ENCODE results near the gene TRIM73.
"Not testable (repeated sequence)": the region's sequence is repeated elsewhere in the genome, so short reads cannot be mapped to it uniquely, and the experiment has no call there.

TRIM73 gene

DNA sequence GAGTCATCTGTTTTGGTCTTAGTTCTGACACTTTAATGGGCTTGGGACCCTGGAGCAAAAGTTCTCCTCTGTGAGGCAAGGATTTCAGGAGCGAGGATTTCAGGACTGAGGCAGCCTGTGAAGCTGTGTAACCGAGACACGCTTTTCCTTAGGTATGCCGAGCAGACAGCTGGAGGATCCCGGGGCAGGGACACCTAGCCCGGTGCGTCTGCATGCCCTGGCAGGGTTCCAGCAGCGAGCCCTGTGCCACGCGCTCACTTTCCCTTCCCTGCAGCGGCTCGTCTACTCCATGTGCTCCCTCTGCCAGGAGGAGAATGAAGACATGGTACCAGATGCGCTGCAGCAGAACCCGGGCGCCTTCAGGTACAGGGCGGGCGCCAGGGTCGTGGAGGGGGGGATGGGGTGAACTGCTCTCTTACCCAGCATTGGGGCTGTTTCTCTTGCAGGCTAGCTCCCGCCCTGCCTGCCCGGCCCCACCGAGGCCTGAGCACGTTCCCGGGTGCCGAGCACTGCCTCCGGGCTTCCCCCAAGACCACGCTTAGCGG is 20.5 kb downstream of the TRIM73 start:
- not testable (repeated sequence) for DNase-seq

DNA sequence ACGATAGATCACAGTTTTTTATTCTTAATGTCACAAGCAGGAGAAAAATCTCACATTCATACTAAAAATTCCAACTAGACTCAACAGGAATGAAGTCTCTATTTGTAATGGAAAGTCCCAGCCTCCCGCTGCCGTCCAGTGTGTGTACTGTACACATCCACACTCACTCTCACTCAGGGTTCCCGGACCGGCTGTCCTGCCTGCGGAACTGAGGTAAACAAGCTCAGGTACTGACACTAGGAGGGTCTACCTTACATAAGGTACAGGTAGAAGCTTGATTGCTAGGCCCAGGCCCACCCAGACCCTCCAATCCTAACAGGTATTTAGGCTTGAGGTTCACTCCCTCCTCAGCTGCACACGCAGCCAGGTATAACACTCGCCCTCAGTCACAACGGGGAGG is 21.4 kb downstream of the TRIM73 start:
- DNase-seq = not testable (repeated sequence)

DNA sequence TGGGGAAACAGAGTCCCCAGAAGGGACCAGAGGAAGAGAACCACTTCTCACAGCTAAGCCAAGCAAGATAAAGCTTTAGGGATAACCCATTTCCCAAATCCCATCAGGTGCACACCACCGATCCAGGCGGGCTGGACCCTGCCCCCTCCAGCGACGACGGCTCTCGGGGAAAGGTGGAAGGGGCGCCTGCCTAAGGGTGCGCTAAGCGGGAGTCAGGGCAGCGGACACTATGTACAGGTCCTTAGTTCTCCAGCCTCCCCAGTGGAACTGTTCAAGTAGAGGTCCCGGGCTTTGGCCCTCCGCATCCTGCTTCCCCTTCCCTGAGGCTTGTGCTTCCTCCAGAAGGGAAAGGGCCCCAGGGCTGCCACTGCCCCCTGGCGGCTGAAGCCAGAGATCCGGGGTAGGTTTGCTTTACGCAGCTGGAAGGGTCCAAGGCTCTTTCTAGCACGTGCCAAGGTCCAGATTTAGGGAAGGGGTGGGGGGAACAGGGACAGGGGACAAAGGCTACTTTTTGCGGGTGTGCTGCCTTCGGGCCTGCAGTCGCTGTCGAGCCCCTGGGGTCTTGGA is 22.9 kb downstream of the TRIM73 start:
- not testable (repeated sequence) for DNase-seq

DNA sequence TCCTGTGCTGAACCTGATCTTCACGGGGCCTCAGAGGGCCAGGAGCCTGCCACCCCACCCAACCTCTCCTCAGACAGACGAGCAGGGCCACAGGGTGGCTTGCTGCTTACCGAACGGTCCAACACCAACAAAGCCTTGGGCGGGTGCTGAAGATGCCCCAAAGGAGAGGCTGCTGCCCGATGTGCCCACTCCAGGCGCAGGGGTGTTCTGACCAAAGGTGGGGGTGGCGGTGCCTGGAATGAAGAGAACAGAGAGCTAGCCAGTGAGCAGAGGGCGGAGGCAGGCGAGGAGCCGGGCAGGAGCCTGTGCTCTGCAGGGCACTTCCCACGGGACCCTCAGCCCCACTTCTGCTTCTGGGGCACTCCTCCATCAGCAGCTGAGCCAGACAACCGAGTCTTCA is 23.8 kb downstream of the TRIM73 start:
- not testable (repeated sequence) for DNase-seq

DNA sequence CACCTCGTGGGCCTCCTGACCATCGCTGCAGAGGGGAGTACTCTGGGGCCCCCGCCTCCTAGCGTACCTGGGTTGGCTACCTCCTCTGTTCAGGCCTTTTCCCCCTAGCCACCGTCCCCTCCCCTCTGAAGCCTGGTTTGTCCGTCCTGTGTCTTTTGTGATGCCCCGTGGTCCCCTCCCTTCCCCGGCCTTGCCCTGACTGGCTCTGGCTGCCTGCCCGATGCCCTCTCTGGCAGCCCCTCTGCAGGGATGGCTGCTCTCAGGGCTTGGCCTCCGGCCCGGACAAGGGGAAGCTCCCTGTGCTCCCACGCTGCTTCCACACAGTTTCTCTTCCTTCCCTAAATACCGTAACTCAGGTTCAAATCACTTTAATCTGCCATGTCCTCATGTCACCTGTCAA is 24.3 kb downstream of the TRIM73 start:
- not testable (repeated sequence) for DNase-seq

DNA sequence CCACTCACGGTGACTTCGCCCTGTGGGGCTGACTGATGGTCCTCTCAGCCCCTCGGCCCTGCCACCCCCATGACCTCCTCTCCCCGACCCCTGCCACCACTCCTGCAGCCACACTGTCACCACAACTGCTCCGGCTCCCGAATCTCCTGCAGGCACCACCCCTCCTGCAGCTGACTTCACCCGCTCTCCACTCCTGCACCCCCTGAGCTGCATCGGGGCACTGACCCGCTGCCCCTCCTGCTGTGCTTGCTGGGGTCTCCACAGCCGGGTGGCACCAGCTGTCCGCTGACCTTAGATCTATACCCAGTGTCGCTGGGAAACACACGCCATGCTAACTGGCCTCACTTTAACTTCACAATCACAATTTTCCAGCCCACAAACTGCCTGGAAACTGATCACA is 24.7 kb downstream of the TRIM73 start:
- not testable (repeated sequence) for DNase-seq

DNA sequence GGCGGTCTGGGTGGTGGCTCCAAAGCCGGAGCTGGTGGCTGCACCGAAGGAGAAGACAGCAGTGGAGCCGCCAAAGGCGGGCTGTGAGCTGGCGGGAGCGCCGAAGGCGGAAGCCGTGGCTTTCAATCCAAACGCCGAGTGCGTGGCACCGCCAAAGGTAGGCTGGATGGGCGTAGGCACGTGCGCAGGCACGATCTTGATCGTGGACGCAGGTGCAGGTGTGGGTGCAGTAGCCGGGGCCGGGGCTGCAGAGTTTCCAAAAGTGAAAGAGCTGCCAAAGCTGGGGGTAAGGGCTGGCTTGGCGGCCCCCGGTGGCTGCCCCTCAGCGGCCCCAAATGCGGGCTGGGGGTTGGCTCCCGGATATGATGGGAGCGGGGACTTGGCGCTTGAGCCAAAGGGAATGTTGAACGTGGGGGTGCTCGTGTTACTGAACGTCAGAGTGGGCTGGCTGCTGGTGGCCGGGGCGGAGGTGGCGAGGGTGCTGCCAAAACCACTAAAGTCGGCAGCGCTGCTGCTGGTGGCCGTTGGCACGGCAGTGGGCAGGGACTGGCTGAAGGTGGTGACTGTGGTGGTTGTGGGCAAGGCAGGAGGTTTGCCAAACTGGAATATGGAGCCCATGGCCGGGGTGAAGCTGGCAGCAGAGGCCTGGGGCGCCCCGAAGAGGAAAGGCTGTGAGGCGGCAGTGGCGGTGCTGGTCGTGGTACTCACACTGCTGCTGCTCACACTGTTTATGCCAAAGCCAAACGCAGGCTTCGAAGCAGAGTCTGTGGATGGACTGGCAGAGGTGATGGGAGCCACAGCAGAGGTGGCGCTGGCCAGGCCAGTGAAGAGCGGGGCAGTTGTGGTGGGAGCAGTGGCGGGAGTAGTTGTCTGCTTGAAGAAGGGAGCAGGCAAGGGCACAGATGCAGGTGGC is 26.6 kb downstream of the TRIM73 start:
- DNase-seq = not testable (repeated sequence)

DNA sequence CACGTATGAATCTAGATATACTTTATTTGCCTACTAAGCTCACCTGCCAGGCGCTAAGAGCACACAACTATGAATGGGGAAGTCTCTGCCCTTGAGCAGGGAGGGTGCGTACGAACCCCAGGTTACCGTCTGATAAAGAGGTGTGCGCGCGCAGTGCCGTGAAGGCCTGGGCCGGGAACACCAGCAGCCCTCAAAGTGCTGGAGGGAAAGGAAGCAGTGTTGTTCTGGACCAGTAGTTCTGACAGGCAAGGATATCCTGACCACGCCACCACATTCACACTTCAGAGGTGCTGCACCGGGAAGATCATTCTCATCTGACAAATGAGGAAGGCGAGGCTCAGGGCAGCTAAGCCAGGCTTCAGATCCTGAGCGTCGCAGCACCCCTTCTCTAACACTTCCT is 28.1 kb downstream of the TRIM73 start:
- not testable (repeated sequence) for DNase-seq

DNA sequence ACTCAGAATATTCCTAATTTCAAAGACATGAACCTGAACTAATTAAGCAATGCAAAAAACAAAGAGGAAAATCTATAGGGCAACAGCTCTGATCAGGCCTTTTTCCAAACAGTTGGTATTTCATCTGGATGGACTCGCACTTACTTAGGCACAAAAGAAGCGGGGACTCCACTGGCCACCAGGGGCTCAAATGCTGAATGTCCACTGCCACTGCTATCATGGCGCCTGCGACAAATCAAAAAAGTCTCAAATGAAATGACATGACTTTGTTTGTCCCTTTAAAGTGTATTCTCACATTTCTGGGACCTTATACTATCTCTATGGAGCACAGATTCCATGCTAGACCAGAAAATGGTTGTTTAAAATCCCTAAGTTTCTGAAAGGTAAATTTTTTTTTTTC is 43.6 kb downstream of the TRIM73 start:
- not testable (repeated sequence) for DNase-seq

DNA sequence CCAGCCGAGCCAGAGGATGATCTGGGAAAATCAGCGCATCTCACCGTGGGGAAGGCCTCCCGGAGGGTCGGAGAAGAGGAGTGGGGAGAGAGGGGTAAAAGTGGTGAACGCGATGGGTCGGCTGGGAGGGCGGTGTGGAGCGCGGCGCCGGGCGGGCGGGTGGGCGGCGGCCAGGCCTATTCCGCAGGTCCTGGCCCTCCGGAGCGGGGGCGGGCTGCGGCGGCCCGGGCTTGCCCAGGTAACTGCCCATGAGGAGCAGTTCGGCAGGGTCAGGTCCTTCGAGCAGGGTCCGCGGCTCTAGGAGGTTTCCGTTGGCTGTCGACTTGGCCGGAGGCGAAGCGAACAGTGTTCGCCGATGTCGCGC is 46.7 kb downstream of the TRIM73 start:
- DNase-seq = not testable (repeated sequence)

DNA sequence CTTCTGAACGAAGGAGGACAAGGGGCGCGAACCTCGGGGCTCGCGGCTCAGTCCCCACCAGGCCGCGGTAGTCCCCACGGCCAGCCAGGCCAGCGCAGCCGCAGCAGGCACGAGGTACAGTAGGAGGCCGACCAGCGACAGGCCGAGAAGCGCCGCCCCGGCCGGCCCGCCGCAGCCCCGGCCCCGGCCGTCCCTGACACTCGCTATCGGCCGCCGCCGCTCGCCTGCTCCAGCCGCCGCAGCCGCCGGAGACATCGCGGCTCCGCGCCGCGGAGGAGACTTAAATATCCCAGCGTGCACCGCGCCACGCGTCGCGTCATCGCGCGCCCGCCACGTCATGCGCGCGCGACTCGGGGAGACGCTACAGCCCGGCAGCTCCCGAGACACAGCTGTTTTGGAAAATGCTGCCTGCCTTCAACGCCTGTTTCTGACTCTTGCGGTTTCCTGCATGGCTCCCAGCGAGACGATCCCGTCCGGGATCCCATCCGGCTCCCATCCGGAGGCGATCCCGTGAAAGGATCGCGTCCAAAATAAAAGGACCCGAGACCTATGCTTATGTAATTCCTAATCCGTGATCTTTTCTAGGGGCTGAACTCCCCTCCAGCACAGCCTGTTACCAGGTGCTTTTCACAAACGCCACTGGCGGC is 47.2 kb downstream of the TRIM73 start:
- DNase-seq = peak; percentile 29 to 52

DNA sequence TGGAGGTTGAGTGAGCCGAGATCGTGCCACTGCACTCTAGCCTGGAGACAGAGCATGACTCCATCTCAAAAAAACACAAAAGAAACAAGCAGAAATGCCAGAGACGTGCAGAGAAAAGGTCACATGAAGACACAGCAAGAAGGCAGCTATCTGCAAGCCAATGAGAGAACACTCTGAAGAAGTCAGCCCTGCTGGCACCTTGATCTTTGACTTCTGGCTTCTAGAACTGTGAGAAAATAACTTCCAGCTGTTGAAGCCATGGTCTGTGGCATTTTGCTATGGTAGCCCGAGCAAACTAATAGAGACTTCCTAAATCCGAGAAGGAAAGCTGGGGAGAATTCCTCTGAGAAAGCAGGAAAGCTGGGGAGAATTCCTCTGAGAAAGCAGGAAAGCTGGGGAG is 54.5 kb downstream of the TRIM73 start:
- not testable (repeated sequence) for DNase-seq

DNA sequence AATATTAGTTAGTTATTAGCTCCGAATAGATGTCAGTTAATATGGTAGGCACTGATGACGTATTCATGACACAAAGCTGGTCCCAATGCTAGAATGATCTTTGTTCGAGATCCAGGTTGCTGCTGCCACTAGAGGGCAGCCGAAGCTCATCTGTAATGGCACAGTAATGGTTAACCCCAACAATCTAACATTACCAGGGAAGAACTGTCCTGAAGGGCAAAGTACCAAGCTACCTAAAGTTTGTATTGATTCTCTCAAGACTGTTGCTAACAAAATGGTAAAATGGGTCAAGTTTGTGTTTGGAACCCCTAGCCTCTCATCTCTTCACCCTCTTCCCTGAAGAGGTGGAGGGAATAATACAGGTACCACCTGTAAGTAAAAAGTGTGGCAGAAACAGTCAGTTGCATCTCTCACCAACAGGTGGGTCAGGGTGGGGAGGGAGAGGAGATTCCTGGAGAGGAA is 57.1 kb downstream of the TRIM73 start:
- peak in 1 of 2 donors; percentile 31 for DNase-seq
